Measurements from ENCODE around the gene ICAM5.

DNA sequence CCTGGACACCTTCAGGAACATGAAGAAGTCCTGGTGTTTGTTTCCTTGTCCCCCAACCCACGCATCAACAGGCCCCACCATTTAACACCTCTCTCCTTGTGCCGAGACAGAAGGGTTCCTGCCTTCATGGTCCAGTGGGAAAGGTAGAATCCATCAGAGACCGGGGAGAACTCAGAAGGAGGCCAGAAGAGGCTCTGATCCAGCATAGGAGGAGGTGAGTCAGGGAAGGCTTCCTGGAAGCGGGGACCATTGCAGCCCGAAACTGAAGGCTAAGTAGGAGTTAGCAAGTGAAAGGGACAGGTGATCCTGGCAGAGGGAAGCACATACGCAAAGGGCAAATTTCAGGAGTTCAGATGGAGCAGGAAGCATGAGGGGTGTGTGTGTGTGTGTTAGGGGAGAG, 49.2 kb downstream of the ICAM5 start:
- TF ChIP-seq YY1 (IDR thresholded peaks at IDR 0.05; ENCODE audit: low read depth) (no peak), TCF12 (IDR thresholded peaks at IDR 0.05; ENCODE audit: low read depth) (no peak), TAF1 (IDR thresholded peaks at IDR 0.05; ENCODE audit: low read depth) (no peak)
- TF ChIP-seq, protein P1, sequence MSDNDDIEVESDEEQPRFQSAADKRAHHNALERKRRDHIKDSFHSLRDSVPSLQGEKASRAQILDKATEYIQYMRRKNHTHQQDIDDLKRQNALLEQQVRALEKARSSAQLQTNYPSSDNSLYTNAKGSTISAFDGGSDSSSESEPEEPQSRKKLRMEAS (IDR thresholded peaks at IDR 0.05): no peak

Measured in Ishikawa (cell line).